Skin of body (tissue), 2 donors: ENCODE data around the gene CHST9. TPM values are rescaled to one million over a fixed set of nuclear protein-coding genes. Genes with fewer than 3 reads are reported as not detected.
"Not testable (repeated sequence)": the region's sequence is repeated elsewhere in the genome, so short reads cannot be mapped to it uniquely, and the experiment has no call there.

Experiments
- DNase-seq: peaks from one replicate; lab custom pipeline; 2025; lab: John Stamatoyannopoulos, UW
- total RNA-seq: library from RNA; depleted of rRNA; stranded (reverse); fragments of >200 nt; gene quantifications from one replicate; pipeline ENCODE4 v1.2.3, GENCODE V29; 2014

CHST9 gene
- total RNA-seq, 1 donor from 2014 or later, result 0.39 TPM

DNA sequence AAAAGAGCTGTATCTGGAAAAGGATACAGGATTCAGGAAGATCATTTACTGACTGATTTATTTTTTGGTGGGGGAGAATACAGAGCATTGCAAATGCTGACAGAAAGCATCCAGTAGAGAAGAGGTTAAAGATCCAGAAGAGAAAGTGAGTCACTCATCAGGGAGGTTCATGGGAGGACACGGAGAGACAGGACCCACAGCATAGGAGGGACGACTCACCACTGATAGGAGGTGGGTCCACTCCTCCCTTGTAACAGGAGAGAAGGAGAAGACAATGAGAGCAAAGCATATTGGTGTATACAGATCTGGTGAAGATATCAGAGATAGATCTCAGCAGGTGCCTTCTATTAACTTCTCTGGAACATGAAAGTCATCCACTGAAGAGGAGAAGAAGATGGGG is 177.2 kb downstream of the CHST9 start:
- no peak for DNase-seq

- no peak for DNase-seq
These were observed 179.5 kb downstream of the CHST9 start for GRCh38 chr18:27005589-27005988.

DNA sequence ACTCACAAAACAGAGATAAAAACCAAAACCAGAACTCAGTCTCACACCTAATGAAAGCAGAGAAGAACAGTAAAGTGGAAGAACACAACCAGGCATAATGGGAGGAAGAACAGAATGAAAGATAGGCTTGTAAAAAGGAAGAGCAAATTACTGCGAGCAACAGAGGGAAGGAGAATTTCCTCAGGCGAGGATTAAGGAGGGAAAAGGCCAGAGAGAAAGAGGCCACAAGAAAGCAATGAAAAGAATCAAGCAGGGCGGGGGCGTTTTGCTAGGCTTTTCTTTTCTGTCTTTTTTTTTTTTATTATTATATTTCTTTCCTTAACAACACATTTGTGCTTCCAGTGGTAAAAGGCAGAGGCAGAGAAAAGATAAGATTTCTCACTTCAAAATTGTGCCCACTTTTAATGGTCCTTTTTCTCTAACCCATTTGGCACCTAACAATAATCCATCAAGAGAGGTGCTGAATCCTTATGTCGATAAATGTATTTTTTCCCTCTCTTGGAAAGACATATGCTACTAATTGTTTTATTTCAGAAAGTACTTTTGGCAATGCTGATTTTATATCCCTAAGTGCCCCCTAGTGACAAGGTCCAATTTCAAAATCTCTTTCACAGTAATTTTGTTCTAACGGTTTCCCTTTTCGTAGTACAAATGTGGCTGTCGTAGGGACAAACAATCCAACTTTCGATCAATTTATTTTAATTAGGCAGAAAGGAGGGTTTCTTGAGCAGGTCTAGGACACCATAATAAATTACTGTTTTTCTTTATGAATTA is 180.9 kb downstream of the CHST9 start:
- DNase-seq, result peak; percentile 15

DNA sequence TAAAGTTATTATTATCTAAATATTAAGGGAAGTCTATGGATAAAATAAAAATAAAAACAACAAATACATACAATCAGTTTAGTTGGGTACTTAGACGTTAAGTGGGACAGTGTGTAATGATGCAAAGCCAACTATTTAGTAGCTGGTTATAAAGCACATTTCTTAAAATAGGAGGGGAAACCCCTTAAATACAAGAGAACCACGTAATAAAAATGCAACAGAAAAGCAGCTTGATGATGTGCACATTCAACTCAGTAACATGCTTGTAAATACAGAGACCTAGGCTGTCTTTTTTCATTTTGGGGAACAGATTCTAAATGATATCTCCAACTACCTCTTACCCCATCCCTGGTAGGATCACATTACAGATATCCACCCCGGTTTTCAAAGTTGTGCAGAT is 185.3 kb downstream of the CHST9 start:
- no peak for DNase-seq

GRCh38 chr18:26993568-26993967 is 191.5 kb downstream of the CHST9 start:
- no peak for DNase-seq

DNA sequence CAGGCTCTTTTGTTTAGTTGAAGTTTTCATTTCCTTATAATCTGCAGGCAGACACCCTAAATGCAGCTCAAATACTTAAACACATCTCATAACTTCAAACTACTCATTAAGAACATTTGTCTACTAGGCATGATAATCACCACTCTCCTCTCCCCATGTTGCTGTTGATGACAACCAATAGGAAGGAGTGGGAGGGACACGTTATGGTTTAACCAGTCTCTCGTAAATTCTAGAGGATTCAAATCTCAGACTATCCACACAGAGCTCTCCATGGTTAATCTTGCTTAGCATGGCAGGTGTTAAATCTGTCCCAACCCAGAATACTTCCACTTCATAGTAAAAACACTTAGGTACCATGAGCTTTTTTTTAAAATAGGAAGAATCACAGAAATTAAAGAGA is 192.2 kb downstream of the CHST9 start:
- no peak for DNase-seq

DNA sequence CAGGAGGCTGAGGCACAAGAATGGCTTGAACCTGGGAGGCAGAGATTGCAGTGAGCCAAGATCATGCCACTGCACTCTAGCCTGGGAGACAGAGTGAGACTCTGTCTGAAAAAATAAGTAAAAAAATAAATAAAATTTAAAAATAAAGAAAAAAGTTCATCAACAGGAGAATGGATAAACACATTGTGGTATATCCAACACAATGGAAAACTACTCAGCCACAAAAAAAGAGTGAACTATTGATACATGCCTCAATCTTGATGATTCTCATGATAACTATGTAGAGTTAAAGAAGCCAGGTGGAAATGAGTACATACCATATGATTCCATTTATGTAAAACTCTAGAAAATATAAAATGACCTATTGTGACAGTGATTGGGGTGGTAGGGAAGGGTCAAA is 195.3 kb downstream of the CHST9 start:
- no peak for DNase-seq

DNA sequence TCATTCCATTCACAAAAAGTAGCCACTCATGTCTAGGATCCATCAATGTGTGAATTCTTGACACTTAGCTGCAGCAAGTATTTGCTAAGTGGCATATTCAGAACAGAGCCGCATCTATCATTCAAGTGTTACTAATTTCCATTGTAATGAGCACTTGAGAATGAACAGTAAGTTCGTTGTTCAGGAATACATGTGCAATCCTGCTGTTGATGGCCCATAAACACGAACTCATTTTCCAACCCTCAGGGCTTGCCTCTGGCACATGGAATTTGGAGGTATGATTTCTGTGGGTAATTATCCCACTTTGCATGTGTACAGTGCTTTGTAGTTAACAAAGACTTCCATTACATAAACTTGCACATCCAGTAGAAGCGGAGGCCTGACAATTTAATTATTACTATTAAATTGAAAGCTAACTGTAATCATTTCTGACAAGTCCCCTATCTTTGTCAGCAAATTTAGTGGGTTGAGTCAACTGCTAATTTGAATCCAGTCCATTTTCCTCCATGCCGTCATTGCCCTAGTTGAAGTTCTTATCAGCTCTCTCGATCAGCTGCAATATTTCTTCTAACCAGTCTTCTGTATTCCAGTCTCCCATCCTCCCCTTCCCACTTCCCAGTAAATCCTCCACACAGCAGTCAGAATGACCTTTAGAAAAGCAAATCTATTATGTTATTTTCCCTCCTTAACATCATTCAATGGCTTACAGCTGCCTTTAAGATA is 203.6 kb downstream of the CHST9 start:
- DNase-seq, result no peak

DNA sequence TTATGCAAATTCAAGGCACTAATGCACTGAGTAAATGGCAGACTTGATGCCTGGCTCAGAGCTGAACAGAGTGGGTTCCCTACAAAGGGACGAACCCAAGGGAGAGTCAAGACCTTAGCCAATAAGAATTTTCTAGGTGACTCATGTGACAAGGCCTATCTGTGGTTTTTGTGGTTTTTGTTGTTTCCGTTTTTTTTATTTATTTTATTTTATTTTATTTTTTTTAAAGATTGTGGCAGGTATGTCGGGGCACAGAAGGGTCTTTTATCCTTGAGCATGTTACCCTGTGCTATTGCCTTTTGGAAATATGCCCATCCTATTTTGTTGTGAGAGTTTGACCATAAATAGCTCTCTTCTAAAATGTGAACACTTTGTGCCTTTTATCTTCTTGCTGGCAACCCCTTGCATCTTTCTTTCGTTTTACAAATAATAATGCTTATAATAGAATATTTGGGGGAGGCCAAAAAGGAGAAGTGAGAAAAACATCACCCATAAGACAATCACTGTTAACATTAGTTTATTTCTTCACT is 206.2 kb downstream of the CHST9 start:
- DNase-seq, result no peak

DNA sequence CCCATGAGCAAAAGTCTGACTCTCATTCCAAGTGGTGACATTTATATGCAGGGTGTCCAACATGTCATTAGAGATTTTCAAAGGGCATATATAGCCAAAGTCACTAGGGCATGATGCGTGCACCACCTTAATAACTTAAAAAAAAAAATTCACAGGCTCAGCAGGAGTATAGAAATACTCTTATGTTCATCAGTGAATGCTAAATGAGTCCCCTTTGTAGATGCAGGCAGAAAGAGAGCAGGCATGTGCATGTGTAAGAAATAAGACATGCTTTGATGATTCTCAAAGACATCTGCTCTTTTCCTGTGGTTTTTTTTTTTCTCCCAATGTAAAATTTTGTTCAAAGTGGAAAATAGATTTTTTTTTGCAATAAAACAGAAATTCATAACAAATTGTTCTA is 207.3 kb downstream of the CHST9 start:
- DNase-seq, result no peak

DNA sequence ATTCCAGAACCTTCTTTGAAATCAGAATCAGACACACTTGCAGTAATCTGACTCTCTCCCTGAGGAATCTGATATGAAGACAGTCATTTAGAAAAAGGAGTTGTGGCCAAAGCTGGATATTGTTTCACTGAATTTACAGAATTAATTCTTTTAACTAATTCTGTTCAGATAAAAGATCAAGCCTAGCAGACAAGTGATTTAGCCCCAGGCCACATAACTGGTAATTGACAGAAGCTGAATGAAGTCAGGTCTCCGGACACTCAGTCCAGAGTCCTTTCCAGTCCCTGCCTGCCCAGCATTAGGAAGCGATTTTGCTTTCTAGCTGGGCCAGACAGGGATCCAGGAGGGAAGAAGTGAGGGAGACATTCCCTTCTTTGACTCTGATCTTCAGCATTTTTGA is 208.9 kb downstream of the CHST9 start:
- DNase-seq, result no peak

DNA sequence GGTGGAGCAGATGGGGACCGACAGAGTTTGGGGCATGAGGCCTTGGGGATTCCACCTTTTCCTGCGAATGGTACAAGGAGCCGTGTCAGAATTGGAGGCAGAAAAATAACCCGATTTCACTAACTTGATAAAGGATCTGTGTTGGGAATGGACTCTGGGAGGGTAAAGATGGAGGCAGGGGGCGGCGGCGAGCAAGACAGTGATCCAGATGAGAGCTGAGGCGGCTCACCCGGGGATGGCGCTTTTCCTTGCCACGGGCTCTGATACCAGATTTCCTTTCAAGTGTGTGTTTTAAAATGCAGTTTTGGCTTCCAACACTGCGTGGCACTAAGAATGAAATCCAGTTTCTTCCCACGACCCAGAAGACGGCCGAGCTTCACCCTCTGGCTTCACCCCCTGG is 212.6 kb downstream of the CHST9 start:
- DNase-seq, result not testable (repeated sequence)

DNA sequence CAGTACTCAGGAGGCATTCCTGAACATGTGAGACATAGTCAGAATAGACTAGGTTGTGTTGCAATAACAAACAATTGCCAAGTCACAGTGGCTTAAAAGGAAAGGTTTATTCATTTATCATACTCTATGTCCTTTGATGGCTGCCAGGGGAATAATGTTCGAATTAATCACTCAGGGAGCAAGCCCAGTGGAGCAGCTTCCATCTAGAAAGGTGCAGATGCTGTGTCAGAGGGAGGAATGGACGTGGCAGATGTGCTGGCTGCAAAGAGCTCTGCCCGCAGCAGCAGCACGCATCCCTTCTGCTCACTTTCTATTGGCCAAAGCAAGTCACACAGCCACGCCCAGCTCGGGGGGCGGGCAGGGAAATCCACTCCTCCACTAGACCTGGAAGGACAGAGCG is 213.7 kb downstream of the CHST9 start:
- DNase-seq, result no peak

DNA sequence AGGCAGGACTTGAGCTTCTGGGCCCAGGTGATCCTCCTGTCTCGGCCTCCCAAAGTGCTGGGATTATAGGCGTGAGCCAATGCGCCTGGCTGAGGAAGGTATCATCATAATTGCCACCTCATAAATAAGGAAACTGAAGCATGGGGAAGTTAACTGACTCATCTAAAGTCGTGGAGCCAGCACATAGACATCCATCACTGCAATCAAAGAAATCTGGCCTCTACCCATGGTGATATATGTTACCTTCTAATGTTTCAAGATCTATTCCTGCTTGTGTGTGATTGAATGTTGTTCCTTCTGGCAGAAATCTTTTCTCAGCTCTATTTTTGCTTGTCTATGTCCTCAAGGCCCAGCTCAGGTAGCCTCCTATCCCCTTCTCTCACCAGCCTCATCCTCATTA is 214.5 kb downstream of the CHST9 start:
- no peak for DNase-seq

GRCh38 chr18:26965206-26965605 is 219.9 kb downstream of the CHST9 start:
- DNase-seq, result no peak

DNA sequence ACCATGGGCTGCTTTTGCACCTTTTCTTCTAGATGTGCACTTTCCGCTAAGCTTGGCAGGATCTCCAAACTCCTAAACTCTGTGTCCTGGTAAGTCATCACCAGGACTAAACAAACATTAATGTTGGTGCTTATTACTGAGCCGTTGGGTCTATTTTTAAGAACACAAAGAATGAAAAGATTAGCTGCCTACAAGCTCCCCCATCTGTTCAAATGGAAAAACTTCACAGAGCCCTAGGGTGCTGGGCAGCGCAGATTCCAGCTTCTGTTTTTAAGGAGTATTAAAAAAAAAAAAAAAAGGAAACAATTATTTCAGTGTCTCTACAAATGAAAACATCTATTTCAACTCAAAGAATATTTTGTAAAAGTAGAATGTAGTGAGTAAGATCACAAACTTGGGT is 221.8 kb downstream of the CHST9 start:
- DNase-seq, result no peak

- no peak for DNase-seq
These were observed 223.3 kb downstream of the CHST9 start for GRCh38 chr18:26961839-26962238.

DNA sequence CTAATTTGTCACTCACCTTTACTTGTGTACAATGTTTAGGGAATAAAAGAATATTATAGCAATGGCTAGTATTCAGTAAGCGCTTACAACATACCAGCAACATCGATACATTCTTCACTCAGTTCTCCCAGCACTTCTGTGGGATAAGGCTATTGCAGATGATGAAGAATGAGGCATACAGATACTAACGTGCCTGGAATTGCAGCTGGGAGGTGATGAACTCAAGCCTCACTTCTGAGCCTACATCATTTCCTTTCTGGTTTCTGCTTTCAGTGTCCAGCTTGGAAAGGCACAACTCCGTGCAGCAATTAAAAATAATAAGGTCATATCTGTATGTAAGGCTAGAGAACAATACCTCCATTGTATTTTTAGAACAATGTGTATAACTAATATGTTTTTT is 224.2 kb downstream of the CHST9 start:
- DNase-seq, result no peak

DNA sequence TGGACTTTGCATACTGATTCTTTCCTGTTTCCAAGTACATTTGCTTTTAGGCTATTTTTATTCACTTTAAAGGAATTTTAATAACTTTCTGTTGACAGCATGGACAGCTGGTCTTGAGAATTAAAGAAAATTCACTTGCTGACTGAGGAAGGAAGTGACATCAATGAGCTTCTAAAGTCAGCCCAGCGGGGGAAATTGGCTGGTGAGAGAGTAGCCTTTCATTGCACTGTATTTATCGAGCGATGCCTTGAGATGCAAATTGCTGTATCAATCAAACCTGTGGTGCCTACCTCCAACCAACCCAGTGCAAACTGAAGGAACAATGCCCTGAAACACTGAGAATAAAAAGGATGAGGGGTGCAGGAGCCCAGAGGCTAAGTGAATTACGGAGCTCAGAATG is 228.2 kb downstream of the CHST9 start:
- peak; percentile 27 for DNase-seq

DNA sequence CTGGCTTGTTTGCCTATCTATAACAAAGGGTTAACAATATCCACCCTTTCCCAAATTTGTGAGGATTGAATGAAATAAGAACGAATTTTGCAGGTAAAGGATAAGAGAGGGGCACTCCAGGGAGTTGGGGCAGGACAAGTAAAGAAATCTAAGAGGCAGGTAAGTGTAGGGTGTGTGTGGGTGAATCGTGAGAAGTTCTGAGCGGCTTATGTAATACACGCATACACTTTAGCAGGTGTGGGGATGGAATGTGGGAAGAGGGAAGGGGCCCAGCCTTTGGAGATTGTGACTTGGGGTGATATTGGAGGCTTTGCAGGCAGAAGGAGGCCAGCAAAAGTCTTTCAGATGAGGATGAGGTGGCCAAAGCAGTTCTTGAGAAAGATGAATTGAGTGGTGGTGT is 236.4 kb downstream of the CHST9 start:
- no peak for DNase-seq

- no peak for DNase-seq
These were observed 241.2 kb downstream of the CHST9 start for GRCh38 chr18:26943906-26944305.

DNA sequence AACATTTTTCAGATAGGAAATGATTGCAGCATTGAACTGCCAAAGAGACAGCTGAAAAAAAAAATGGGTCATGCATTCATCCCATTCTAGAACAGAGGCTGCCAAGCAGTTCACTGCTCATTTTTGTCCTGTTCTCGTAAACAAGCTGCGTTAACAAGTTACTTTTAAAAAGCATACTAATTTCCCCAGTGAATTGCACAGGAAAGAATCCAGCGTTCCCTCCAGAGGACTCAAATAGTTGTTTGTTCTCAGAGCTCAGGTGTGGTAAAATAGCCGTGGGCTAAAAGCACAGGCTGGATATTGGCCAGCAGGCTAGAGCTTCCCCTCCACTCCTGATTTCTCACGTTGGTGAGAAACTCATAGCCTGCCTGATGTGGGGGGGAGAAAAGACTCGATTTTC is 243.5 kb downstream of the CHST9 start:
- no peak for DNase-seq
